Sigmoid colon (tissue), 7 donors: ENCODE results near the gene IL27RA. TPM values are rescaled to one million over a fixed set of nuclear protein-coding genes. Genes with fewer than 3 reads are reported as not detected.
A peak's percentile ranks its signal among the peaks of the same experiment; 100 is the strongest.
"Not testable (repeated sequence)": the region's sequence is repeated elsewhere in the genome, so short reads cannot be mapped to it uniquely, and the experiment has no call there.

ENCODE experiments used
- DNase-seq: peaks from one replicate; pipeline ENCODE4 v3.0.0-alpha.2; 2019
- H3K27ac ChIP-seq, 4 donors: fragments of 200-600 bp; sonication (generic); one replicate each; pipeline ENCODE4 v1.5.1; 2016 to 2019; ENCODE audit warnings: mild to moderate bottlenecking in 1 of 4
- H3K27me3 ChIP-seq, 3 donors: fragments of 200-600 bp; sonication (generic); one replicate each; pipeline ENCODE4 v1.5.1; 2019; ENCODE audit warnings: mild to moderate bottlenecking in 1 of 3
- H3K36me3 ChIP-seq, 4 donors: fragments of 200-600 bp; sonication (generic); one replicate each; pipeline ENCODE4 v1.5.1; 2016 to 2019
- H3K4me1 ChIP-seq, 4 donors: fragments of 200-600 bp; sonication (generic); one replicate each; pipeline ENCODE4 v1.5.1; 2017 to 2019
- H3K4me3 ChIP-seq, 4 donors: fragments of 200-600 bp; sonication (generic); one replicate each; pipeline ENCODE4 v1.5.1; 2017 to 2019; ENCODE audit warnings: mild to moderate bottlenecking in 2 of 4, moderate library complexity in 1 of 4
- H3K9me3 ChIP-seq, 4 donors: fragments of 200-600 bp in 3 of 4; sonication (generic) in 3 of 4; one replicate each; pipeline versions ENCODE4 v1.5.1 to v1.6.1; 2013 to 2019
- CTCF ChIP-seq, 4 experiments: fragments of 450-650 bp in 3 of 4; fragments of 200-600 bp in 1 of 4; IDR thresholded peaks; one replicate each; pipeline ENCODE4 v1.5.1; 2016 to 2019; ENCODE audit warnings: antibody characterized with exemption in 4 of 4, mild to moderate bottlenecking in 3 of 4, moderate library complexity in 2 of 4
- EP300 ChIP-seq, 4 donors: sonication (generic); formaldehyde crosslinking; IDR thresholded peaks; one replicate each; pipeline ENCODE4 v1.6.1; 2017; ENCODE audit warnings: antibody characterized with exemption in 4 of 4
- POLR2A ChIP-seq, 2 donors: fragments of 450-650 bp; IDR thresholded peaks; one replicate each; pipeline ENCODE4 v1.6.1; 2016; ENCODE audit warnings: antibody characterized with exemption in 2 of 2, mild to moderate bottlenecking in 2 of 2, moderate library complexity in 2 of 2
- POLR2AphosphoS5 ChIP-seq, 4 donors: sonication (generic); formaldehyde crosslinking; IDR thresholded peaks; one replicate each; pipeline ENCODE4 v1.6.1; 2017; ENCODE audit warnings: antibody characterized with exemption in 4 of 4
- WGBS, 2 donors: extraction: QIAGEN DNeasy Blood & Tissue Kit; methylation state at CpG; one replicate each; pipeline ENCODE4 v1.1.7; 2013; 5-methylcytosine and 5-hydroxymethylcytosine counted together
- intact Hi-C: fragments of 100-400 bp; cut with DNase I; formaldehyde crosslinking; loops from one replicate; pipeline ENCODE4 v1.15.1; 2023
- polyA plus RNA-seq, 3 donors: library from polyadenylated mRNA; stranded (reverse); fragments of 200-250 nt; gene quantifications; one replicate each; pipeline ENCODE4 v1.2.3, GENCODE V29; 2013
- total RNA-seq, 4 donors: library from RNA; depleted of rRNA; stranded (reverse); fragments of >200 nt; gene quantifications; one replicate each; pipeline ENCODE4 v1.1.0, GENCODE V29; 2016
- donor health status: healthy with polysubstance abuse.
- donor health status: Bipolar disorder and iron deficiency.
- donor health status: healthy.

The IL27RA gene
- total and polyA plus RNA-seq, 7 donors = 0.60 to 10.3 (median 1.5) TPM

- not testable (repeated sequence) for DNase-seq, H3K36me3 ChIP-seq, H3K9me3 ChIP-seq, H3K27ac ChIP-seq, H3K4me1 ChIP-seq, H3K4me3 ChIP-seq, H3K27me3 ChIP-seq
- peak in 2 of 4 experiments; percentile 26 to 40 for TF ChIP-seq CTCF (IDR thresholded peaks at IDR 0.05)
- 68 to 70% methylated on average over 19 of the region's 19 CpGs for WGBS, 2 donors
- intact Hi-C loops = loop anchor here (10.0 kb wide), 1 partner anchor 448 kb away; no protein-coding TSS in a partner anchor
Measured at GRCh38 chr19:14042659-14043608, 11.4 kb downstream of the IL27RA start.

- not testable (repeated sequence) for H3K27me3 ChIP-seq, DNase-seq, H3K4me1 ChIP-seq, H3K36me3 ChIP-seq, H3K4me3 ChIP-seq, H3K9me3 ChIP-seq, H3K27ac ChIP-seq
- intact Hi-C loops = loop anchor here (10.0 kb wide), 1 partner anchor 453 kb away; no protein-coding TSS in a partner anchor
- WGBS, 2 donors = 96 to 99% methylated on average over 10 of the region's 10 CpGs
Measured at GRCh38 chr19:14047866-14048265, 16.3 kb downstream of the IL27RA start.

- Histone ChIP-seq H3K27me3 (no peaks in the 10 kb centered on the region), H3K27ac (no peak overlapping the region), H3K36me3 (no peaks in the 10 kb centered on the region), H3K4me1 (no peaks in the 10 kb centered on the region), H3K9me3 (no peaks in the 10 kb centered on the region), H3K4me3 (no peak overlapping the region)
- no peak for DNase-seq
- intact Hi-C loops = loop anchor here (10.0 kb wide), 1 partner anchor 454 kb away; no protein-coding TSS in a partner anchor
- 73 to 80% methylated on average over 8 of the region's 8 CpGs for WGBS, 2 donors
- TF ChIP-seq CTCF (IDR thresholded peaks at IDR 0.05) (peak in 3 of 4 experiments; percentile 47 to 67 (median 48)), POLR2AphosphoS5 (IDR thresholded peaks at IDR 0.05) (no peak)
Measured at GRCh38 chr19:14048443-14049153, 17.0 kb downstream of the IL27RA start.

- 96 to 97% methylated on average over 4 of the region's 4 CpGs for WGBS, 2 donors
- H3K9me3 ChIP-seq = no peaks in the 10 kb centered on the region
- no peak for DNase-seq
- TF ChIP-seq POLR2A (IDR thresholded peaks at IDR 0.05) = no peak
- TF ChIP-seq POLR2AphosphoS5 (IDR thresholded peaks at IDR 0.05) = no peak
- TF ChIP-seq CTCF (IDR thresholded peaks at IDR 0.05) = no peak
- TF ChIP-seq EP300 (IDR thresholded peaks at IDR 0.05) = no peak
- H3K36me3 ChIP-seq = no peaks in the 10 kb centered on the region
- intact Hi-C loops = no loop called here
- H3K4me3 ChIP-seq = no peak overlapping the region
- no peaks in the 10 kb centered on the region for H3K4me1 ChIP-seq
- no peak overlapping the region for H3K27ac ChIP-seq
- H3K27me3 ChIP-seq = no peaks in the 10 kb centered on the region
Measured at GRCh38 chr19:14050512-14050911, 18.9 kb downstream of the IL27RA start.

- DNase-seq, H3K4me3 ChIP-seq, H3K27me3 ChIP-seq, H3K36me3 ChIP-seq, H3K27ac ChIP-seq, intact Hi-C loops, H3K9me3 ChIP-seq, H3K4me1 ChIP-seq: not testable (repeated sequence)
- WGBS, 2 donors = 95 to 96% methylated on average over 11 of the region's 11 CpGs
Measured at GRCh38 chr19:14050961-14051360, 19.4 kb downstream of the IL27RA start.
